ES-I3 (cell line): ENCODE measurements around the gene RGS17.

Experiments used
- H3K36me3 ChIP-seq: 2 replicates; pipeline ENCODE4 v1.6.1; 2013; ENCODE audit warnings: mild to moderate bottlenecking, low read length, control low read depth, moderate library complexity; ENCODE audit not compliant: insufficient read depth
- H3K4me1 ChIP-seq: 2 replicates; pipeline ENCODE4 v1.6.1; 2013; ENCODE audit warnings: mild to moderate bottlenecking, control low read depth, low read length; ENCODE audit not compliant: insufficient read depth
- H3K9ac ChIP-seq: 2 replicates; pipeline ENCODE4 v1.6.1; 2013; ENCODE audit warnings: low read depth, mild to moderate bottlenecking, low read length, moderate library complexity
- H3K9me3 ChIP-seq: 2 replicates; pipeline ENCODE4 v1.6.1; 2013; ENCODE audit warnings: mild to moderate bottlenecking, low read length, moderate library complexity; ENCODE audit not compliant: control insufficient read depth, insufficient read depth

RGS17 gene

DNA sequence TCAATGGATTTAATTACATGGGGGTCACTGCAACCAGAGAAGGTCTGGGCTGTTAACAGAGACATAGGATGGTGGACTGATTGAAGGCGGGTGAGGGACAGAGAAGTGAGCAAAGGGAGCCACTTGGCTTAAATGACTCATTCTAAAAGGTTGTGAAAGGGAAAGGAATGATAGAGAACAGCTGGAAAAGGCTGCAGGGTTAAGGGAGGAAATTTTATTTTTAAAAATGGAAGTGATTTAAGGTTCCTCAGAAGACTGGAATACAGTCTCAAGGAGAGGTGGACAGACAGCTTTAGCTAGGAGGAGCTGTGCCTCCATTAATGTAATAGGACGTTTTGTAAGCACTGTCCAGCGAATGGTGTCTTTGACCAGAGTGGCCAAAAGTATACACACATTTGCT, 46.7 kb downstream of the RGS17 start:
- H3K9me3 ChIP-seq: no peaks in the 10 kb centered on the region
- H3K4me1 ChIP-seq: no peaks in the 10 kb centered on the region
- no peak overlapping the region for H3K9ac ChIP-seq
- H3K36me3 ChIP-seq: no peaks in the 10 kb centered on the region

DNA sequence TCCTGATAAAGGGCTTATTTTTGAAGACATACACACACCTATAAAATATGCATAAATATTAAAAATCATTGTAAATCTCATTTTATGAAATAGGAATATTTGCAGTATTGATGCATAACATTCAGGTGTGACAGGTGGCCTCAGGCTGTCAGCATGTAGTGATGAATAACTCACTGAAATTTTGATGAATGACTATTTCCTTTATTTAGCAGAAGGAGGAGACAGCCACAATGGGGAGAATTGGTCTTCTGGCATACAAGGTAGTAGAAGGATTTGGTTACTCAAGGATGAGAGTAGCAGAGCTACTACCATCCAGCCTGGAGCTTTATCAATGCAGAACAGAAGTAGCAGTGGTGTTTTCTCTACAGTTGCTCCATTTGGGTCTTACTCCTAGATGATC, 47.2 kb downstream of the RGS17 start:
- no peaks in the 10 kb centered on the region for H3K9me3 ChIP-seq
- no peaks in the 10 kb centered on the region for H3K4me1 ChIP-seq
- H3K9ac ChIP-seq: no peak overlapping the region
- H3K36me3 ChIP-seq: no peaks in the 10 kb centered on the region

DNA sequence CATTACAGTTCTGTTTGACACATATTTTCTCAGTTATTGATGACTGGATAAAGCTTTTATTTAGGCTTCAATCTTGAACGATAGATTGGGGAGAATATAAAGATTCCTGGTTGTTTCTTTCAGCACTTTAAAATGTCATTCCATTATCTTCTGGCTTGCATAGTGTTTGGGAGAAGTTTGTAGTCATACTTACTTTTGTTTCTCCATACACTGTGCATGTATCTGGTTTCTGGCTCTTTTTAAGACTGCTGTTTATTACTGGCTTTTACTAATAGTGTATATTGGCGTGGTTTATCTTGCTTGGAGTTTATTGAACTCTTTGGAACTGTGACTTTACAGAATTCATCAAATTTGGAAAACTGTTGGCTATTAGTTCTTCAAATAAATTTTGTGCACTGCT, 49.2 kb downstream of the RGS17 start:
- no peak overlapping the region for H3K9ac ChIP-seq
- no peaks in the 10 kb centered on the region for H3K9me3 ChIP-seq
- H3K4me1 ChIP-seq: no peaks in the 10 kb centered on the region
- H3K36me3 ChIP-seq: no peaks in the 10 kb centered on the region

DNA sequence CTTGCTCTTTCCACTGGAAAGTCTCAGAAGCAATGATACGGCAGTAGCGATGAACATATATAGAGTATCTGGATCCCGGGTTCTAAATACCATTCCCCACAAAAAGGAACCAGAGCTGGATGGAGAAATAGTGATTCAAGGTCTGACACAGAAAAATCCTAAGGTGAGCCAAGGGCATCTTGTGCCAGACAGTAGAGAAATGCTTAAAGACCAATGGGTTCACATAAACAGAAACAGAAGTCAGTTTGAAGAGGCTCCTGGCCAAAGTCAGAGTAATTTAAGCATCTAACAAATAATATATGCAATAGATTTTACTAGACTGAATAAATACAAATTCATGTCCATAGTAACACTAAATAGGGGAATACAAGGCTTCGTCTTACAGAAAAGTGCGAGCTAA, 54.7 kb downstream of the RGS17 start:
- Histone ChIP-seq H3K36me3 (no peaks in the 10 kb centered on the region), H3K9ac (no peak overlapping the region), H3K9me3 (no peaks in the 10 kb centered on the region), H3K4me1 (no peaks in the 10 kb centered on the region)

DNA sequence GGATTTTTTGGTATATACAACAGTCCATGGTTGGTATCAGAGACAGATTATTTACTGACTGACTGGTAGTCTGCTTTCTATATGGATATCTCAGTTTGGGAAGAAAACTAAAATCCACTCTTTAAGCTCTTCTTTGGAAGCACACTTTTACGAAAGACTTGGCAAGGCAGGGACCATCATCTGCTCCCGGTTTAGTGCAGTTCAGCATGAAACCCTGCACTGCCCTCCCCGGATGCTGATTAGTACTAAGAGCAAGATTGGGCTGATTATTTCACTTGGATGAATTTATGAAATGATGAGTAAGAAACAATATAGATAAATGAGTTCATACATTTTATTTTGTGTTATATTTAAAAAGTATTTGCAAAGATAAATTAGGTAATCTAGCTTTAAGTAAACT, 56.3 kb downstream of the RGS17 start:
- no peaks in the 10 kb centered on the region for H3K4me1 ChIP-seq
- no peaks in the 10 kb centered on the region for H3K9me3 ChIP-seq
- no peaks in the 10 kb centered on the region for H3K36me3 ChIP-seq
- H3K9ac ChIP-seq: no peak overlapping the region

DNA sequence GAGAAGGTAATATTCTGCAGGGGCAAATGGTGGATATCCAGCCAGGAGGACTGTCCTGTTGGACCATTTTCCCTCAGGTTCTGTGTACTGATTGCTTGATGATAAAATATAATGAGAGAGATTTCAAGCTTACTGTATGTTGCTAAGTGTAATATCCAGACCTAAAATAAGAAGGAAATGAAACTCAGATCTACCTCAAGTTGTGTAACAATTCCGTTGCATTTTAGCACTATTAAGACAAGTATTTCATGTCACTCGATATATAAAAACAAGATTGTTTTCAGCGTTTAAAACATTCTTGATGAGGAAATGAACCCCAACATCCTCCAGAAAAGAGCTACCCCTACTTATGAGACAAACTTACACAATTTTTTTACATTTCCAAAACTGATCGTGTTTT, 57.2 kb downstream of the RGS17 start:
- H3K4me1 ChIP-seq: no peaks in the 10 kb centered on the region
- H3K36me3 ChIP-seq: no peaks in the 10 kb centered on the region
- no peaks in the 10 kb centered on the region for H3K9me3 ChIP-seq
- no peak overlapping the region for H3K9ac ChIP-seq

DNA sequence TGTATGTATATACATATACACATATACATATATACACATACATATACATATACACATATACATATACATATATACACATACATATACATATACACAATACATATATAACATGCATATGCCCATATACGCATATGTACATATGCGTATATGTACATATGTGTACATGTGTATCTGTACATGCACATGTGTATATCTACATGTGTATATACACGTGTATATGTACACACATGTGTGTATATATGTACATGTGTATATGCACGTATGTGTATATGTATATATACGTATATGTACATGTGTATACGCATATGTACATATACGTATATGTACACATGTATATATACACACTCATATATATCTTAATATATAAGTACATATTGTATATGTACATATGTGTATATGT, 60.3 kb downstream of the RGS17 start:
- H3K9ac ChIP-seq: no peak overlapping the region
- H3K4me1 ChIP-seq: no peaks in the 10 kb centered on the region
- H3K36me3 ChIP-seq: no peaks in the 10 kb centered on the region
- no peaks in the 10 kb centered on the region for H3K9me3 ChIP-seq

DNA sequence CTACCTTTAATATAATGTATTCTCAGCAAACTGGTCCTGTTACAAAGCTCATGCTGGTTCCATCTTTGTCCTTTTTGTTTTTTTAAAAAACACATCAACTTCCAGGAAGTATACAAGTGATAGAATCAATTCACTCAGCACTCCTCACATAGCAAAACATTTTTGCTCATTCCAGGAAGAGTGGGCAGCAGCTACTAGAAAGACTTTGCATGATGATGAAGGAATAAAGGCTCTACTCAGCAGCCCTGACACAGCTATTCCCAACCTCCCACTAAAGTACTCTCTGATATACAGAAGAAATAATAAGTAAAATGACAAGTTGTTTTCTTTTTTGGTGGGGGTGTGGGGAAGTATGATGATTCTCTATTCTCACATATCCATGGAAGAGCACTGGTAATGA, 61.2 kb downstream of the RGS17 start:
- no peaks in the 10 kb centered on the region for H3K36me3 ChIP-seq

DNA sequence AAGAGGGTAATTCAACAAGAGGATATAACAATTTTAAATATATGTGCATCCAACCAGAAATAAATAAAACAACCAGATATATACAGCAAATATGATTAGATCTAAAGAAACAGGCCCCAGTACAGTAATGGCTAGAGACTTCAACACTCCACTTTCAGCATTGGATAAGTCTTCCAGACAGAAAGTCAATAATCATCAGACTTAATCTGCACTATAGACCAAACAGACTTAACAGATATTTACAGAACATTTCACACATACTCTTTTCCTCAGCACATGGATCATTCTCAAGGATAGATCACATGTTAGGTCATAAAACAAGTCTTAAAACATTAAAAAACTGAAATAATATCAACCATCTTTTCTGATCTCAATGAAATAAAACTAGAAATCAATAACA, 65.9 kb downstream of the RGS17 start:
- H3K9ac ChIP-seq: no peak overlapping the region
- H3K4me1 ChIP-seq: 0 out of 2 replicates have a peak, but pooled peaks cover under 1% of the 10 kb centered on the region
- H3K36me3 ChIP-seq: no peaks in the 10 kb centered on the region
- H3K9me3 ChIP-seq: peaks cover 4% of the 10 kb centered on the region

More for the DNA sequence above, 61.2 kb downstream of the RGS17 start:
- H3K9ac ChIP-seq: no peak overlapping the region
- no peaks in the 10 kb centered on the region; the same call in 1 of the 2 replicates for H3K9me3 ChIP-seq
- H3K4me1 ChIP-seq: no peaks in the 10 kb centered on the region

DNA sequence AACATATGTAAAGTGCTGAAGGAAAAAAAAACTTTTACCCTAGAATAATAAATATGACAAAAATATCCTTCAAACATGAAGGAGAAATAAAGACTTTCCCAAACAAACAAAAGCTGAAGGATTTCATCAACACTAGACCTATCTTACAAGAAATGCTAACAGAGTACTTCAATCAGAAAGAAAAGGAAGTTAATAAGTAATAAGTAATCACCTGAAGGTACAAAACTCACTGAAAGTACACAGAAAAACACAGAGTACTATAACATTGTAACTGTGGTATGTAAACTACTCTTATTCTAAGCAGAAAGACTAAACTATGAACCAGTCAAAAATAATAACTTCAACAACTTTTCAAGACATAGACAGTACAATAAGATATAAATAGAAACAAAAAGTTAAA, 67.1 kb downstream of the RGS17 start:
- H3K9ac ChIP-seq: no peak overlapping the region
- no peaks in the 10 kb centered on the region for H3K36me3 ChIP-seq
- H3K4me1 ChIP-seq: peaks cover 10% of the 10 kb centered on the region
- H3K9me3 ChIP-seq: peaks cover 4% of the 10 kb centered on the region

DNA sequence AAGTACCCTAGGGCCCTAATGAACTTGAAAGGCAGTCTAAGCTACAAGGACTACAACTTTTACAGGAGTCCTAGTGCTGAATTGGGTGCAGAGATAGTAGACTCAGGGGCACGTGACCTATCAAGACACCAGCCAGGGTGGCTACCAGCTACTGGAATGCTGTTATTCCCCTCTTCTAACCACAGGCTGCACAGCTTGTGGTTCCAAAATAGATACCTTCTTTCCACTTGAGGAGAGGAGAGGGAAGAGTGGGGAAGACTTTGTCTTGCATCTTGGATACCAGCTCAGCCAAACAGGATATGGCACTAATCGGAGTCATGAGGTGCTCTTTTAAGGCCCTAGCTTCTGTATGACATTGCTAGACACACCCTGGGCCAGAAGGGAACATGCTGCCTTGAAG, 68.6 kb downstream of the RGS17 start:
- H3K9me3 ChIP-seq: peaks cover 4% of the 10 kb centered on the region
- H3K9ac ChIP-seq: no peak overlapping the region
- no peaks in the 10 kb centered on the region for H3K36me3 ChIP-seq
- peaks cover 10% of the 10 kb centered on the region for H3K4me1 ChIP-seq

DNA sequence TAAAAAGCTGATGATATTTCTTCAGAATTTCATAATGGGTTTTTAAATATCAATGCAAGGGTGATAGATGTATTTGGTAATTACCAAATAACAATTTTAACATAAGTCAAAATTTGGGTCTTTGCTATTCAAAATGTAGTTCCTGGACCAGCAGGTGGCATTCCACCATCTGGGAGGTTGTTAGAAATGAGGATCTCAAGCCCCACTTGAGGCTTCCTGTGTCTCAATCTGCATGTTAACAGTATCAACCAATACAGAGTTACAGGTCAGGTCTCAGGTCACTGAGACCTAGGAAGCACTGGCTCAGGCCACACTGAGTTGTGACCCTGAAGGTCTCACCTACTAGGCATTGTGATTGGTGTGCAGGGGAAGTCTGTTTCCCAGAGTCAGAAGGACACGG, 71.3 kb downstream of the RGS17 start:
- H3K9ac ChIP-seq: no peak overlapping the region
- H3K4me1 ChIP-seq: peaks cover 10% of the 10 kb centered on the region
- peaks cover 4% of the 10 kb centered on the region; the same call in 1 of the 2 replicates for H3K9me3 ChIP-seq

DNA sequence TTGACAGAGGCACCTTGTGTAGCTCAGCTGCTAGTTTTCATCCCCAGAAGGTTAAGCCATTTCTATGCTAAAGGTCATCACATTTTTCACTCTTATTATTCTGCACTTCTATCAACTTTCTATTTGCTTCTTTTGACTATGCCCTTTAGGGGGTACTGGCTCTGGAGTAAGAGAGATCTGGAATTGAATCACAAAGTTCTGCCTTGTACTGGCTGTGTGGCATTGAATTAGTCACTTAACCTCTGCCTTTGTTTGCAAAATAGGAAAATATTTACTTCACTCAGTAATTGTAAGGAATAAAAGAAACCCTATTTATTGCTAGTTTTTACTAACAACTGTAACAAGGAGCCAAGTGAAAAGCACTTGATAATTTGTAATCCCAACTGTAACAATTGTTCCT, 71.8 kb downstream of the RGS17 start:
- H3K9ac ChIP-seq: no peak overlapping the region
- H3K36me3 ChIP-seq: no peaks in the 10 kb centered on the region
- H3K9me3 ChIP-seq: peaks cover 4% of the 10 kb centered on the region; the same call in 1 of the 2 replicates
- peaks cover 10% of the 10 kb centered on the region for H3K4me1 ChIP-seq

More for the DNA sequence above, 71.3 kb downstream of the RGS17 start:
- H3K36me3 ChIP-seq: no peaks in the 10 kb centered on the region

DNA sequence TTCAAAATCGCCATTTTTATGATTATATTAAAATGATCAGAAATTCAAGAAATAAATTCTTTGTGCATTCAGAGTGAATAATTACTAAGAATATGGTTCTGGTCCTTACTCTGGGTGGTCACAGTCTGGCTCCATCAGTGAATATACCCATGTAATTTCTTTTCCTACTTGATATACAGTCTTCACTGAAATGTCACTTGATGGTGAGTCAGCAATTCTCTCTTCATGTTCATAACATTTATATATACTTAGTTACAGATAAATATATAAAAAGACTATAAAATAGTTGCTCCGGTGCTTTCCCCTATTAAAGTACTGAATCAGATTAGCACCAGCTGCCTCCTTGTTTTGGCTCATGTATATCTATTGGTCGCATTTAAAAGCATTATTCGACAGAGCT, 72.2 kb downstream of the RGS17 start:
- H3K9me3 ChIP-seq: peaks cover 3% of the 10 kb centered on the region; the same call in 1 of the 2 replicates
- peaks cover 10% of the 10 kb centered on the region for H3K4me1 ChIP-seq
- no peaks in the 10 kb centered on the region for H3K36me3 ChIP-seq
- no peak overlapping the region for H3K9ac ChIP-seq

DNA sequence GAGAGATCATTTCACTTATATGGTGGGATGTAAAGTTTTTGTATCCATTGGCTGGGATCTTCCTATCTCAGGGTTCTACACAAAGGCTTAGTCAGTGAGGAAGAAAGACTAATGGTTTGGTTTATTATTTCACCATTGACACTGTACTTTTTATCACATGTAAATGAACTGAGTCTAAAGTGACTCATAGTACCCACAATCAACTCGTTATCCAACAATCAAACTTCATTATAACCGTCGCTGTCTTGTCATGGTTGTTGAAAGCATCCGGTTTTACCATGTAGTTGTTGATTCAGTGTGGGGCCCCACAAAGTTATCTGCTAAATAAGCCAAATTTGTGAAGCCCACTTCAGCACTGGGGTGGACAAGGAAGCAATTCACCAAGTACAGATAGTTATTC, 72.8 kb downstream of the RGS17 start:
- Histone ChIP-seq H3K4me1 (peaks cover 10% of the 10 kb centered on the region), H3K36me3 (no peaks in the 10 kb centered on the region), H3K9me3 (0 out of 2 replicates have a peak, but pooled peaks cover 2% of the 10 kb centered on the region), H3K9ac (no peak overlapping the region)

DNA sequence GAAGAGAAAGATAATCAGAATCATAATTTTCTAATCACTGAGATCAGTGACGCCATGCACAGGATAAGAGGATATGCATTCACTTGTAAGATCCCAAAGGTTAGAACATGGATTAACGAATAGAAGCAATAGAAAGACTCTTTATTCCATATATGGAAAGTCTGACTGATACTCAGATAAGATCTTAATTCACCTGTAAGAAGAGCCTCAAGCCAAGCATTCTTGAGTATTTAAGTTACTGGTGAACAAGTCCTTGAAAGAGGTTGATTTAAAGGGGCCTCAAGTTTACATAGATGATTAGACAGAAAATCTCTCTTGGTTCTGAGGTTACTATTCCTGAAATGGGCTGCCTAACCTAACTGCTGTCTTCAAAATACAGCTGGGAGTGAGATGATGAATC, 74.8 kb downstream of the RGS17 start:
- H3K4me1 ChIP-seq: peaks cover 10% of the 10 kb centered on the region
- H3K9ac ChIP-seq: no peak overlapping the region
- no peaks in the 10 kb centered on the region for H3K9me3 ChIP-seq
- no peaks in the 10 kb centered on the region for H3K36me3 ChIP-seq
